PC-3 (cell line): ENCODE results near the gene VWA2. TPM values are rescaled to one million over a fixed set of nuclear protein-coding genes. Genes with fewer than 3 reads are reported as not detected.

Experiments used
- ATAC-seq: fragments of 200-7000 bp; cut with Tn5 transposase; 2 replicates; pipeline ENCODE4 v1.9.1; 2020; ENCODE audit warnings: mild to moderate bottlenecking, moderate library complexity
- BruUV-seq: library from RNA; stranded (reverse); fragments of 400-500 nt; replicated peaks from 2 replicates; lab custom pipeline; 2021; lab: Mats Ljungman, UMichigan
- CTCF ChIA-PET: fragments of 300-600 bp; sonication (Branson Sonifier 250); formaldehyde crosslinking; loops from one replicate; lab custom pipeline; 2022; ENCODE audit warnings: antibody characterized with exemption; lab: Charles Lee
- POLR2A ChIA-PET: fragments of 300-600 bp; sonication (Branson Sonifier 250); formaldehyde crosslinking; loops from one replicate; lab custom pipeline; 2022; ENCODE audit warnings: antibody characterized with exemption; ENCODE audit not compliant: unreplicated experiment; lab: Charles Lee
- DNase-seq: peaks from one replicate; pipeline ENCODE4 v3.0.0-alpha.2; 2015
- H2AFZ ChIP-seq: fragments of 300-600 bp; sonication (generic); 2 replicates; pipeline ENCODE4 v1.6.0; 2016; ENCODE audit warnings: antibody characterized with exemption, low read length
- H3F3A ChIP-seq: fragments of 300-600 bp; sonication (generic); one replicate; pipeline ENCODE4 v1.6.0; 2017; ENCODE audit warnings: antibody characterized with exemption, low read length, control low read depth, mild to moderate bottlenecking; ENCODE audit not compliant: unreplicated experiment
- H3K27ac ChIP-seq: fragments of 300-600 bp; sonication (generic); 2 replicates; pipeline ENCODE4 v1.5.1; 2016; ENCODE audit warnings: mild to moderate bottlenecking, low read length
- H3K27me3 ChIP-seq: fragments of 300-600 bp; sonication (generic); 2 replicates; pipeline ENCODE4 v1.6.1; 2016; ENCODE audit warnings: low read length, mixed read lengths
- H3K36me3 ChIP-seq: fragments of 300-600 bp; sonication (generic); 2 replicates; pipeline ENCODE4 v1.6.1; 2016; ENCODE audit warnings: low read depth, mixed run types, low read length, mixed read lengths
- H3K4me1 ChIP-seq: fragments of 300-600 bp; sonication (generic); 2 replicates; pipeline ENCODE4 v1.5.1; 2016; ENCODE audit warnings: low read length; ENCODE audit not compliant: insufficient read depth
- H3K4me2 ChIP-seq: fragments of 300-600 bp; sonication (generic); 2 replicates; pipeline ENCODE4 v1.6.0; 2016; ENCODE audit warnings: low read length
- H3K4me3 ChIP-seq: fragments of 300-600 bp; sonication (generic); 2 replicates; pipeline ENCODE4 v1.5.1; 2016; ENCODE audit warnings: mild to moderate bottlenecking, low read length, mixed read lengths
- H3K79me2 ChIP-seq: fragments of 300-600 bp; sonication (generic); 2 replicates; pipeline ENCODE4 v1.6.1; 2017; ENCODE audit warnings: low read length, mixed read lengths
- H3K9ac ChIP-seq: fragments of 300-600 bp; sonication (generic); 2 replicates; pipeline ENCODE4 v1.6.0; 2016; ENCODE audit warnings: mild to moderate bottlenecking, low read length
- H3K9me2 ChIP-seq: fragments of 300-600 bp; sonication (generic); replicated peaks from 2 replicates; pipeline ENCODE4 v1.6.1; 2016; ENCODE audit warnings: mixed run types, low read length, mixed read lengths
- H3K9me3 ChIP-seq: fragments of 300-600 bp; sonication (generic); 2 replicates; pipeline ENCODE4 v1.6.1; 2016; ENCODE audit warnings: low read length, mixed read lengths
- H4K20me1 ChIP-seq: fragments of 300-600 bp; sonication (generic); 2 replicates; pipeline ENCODE4 v1.6.1; 2016; ENCODE audit warnings: low read length, mixed read lengths
- EZH2 ChIP-seq: fragments of 300-600 bp; sonication (generic); IDR thresholded peaks from one replicate; pipeline ENCODE4 v1.6.1; 2017; ENCODE audit warnings: antibody characterized with exemption, mild to moderate bottlenecking, low read length; ENCODE audit not compliant: unreplicated experiment
- EZH2phosphoT487 ChIP-seq: fragments of 300-600 bp; sonication (generic); IDR thresholded peaks from 2 replicates; pipeline ENCODE4 v1.6.1; 2018; ENCODE audit warnings: mild to moderate bottlenecking, antibody characterized with exemption, low read length, borderline replicate concordance
- intact Hi-C: fragments of 100-400 bp; cut with micrococcal nuclease; formaldehyde crosslinking; loops from 2 replicates; pipeline ENCODE4 v1.9.0; 2023
- total RNA-seq: library from RNA; depleted of rRNA; stranded (reverse); fragments of >200 nt; gene quantifications from 2 replicates; pipeline ENCODE4 v1.2.3, GENCODE V29; 2014
- TF ChIP-seq, protein P1 (sequence below): fragments of 300-600 bp; sonication (generic); conservative IDR thresholded peaks from 2 replicates; pipeline ENCODE4 v1.5.1; 2017; ENCODE audit warnings: antibody characterized with exemption, low read depth, mild to moderate bottlenecking, low read length

The VWA2 gene
- total RNA-seq, 1 experiment from 2014 or later: not detected

- no peak for ATAC-seq
Observed at GRCh38 chr10:114319406-114320248, 80.6 kb downstream of the VWA2 start.

DNA sequence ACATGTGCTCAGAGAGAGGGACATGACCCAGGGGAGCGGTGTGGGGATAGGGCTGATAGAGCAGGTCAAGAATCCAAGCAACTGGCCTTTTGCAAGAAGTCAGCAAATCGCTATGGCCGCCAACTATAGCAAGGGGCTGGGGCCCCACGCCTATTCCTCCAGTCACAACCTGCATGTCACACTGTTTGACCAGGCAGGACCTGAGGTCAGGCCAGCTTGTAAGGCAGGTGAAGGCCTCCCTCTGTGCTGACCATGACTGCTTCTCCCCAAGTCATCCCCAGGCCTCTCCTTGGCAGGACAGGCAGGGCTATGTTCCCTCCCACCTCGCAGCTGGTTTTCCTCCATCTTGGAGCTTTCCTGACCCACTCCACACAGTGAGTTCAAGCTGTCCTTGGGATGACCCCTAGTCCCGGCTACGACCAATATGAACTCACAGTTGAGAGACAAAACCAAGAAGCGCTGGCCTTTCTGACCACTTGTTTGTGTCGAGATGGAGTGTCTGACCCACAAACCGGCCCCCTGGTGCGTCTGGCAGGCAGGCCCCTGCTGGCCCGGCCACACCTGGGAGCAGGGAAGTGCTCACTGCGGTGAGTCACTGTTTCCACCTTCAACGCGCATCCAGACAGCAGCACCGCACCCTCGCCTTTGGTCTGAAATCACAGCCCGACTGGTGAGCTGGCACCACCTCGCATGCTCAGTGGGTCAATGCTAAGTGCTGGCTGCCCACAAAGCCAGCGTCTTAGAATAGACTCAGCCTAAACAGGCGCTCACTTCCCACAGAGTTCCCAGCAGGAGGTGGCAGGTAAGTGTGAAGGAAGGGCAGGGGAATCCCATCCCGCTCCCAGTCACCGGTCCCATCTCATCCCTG is 81.4 kb downstream of the VWA2 start:
- TF ChIP-seq EZH2phosphoT487 (no peak), EZH2 (no peak)
- TF ChIP-seq, protein P1, sequence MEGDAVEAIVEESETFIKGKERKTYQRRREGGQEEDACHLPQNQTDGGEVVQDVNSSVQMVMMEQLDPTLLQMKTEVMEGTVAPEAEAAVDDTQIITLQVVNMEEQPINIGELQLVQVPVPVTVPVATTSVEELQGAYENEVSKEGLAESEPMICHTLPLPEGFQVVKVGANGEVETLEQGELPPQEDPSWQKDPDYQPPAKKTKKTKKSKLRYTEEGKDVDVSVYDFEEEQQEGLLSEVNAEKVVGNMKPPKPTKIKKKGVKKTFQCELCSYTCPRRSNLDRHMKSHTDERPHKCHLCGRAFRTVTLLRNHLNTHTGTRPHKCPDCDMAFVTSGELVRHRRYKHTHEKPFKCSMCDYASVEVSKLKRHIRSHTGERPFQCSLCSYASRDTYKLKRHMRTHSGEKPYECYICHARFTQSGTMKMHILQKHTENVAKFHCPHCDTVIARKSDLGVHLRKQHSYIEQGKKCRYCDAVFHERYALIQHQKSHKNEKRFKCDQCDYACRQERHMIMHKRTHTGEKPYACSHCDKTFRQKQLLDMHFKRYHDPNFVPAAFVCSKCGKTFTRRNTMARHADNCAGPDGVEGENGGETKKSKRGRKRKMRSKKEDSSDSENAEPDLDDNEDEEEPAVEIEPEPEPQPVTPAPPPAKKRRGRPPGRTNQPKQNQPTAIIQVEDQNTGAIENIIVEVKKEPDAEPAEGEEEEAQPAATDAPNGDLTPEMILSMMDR: no peak
- no peaks in the 10 kb centered on the region for H3K9me3 ChIP-seq
- peaks cover 19% of the 10 kb centered on the region for H3K4me1 ChIP-seq
- intact Hi-C loops: no loop called here
- H3K9ac ChIP-seq: peak overlapping the region; percentile 20; the same call in 1 of the 2 replicates
- CTCF ChIA-PET: no interaction called here
- no peaks in the 10 kb centered on the region for H4K20me1 ChIP-seq
- ATAC-seq (peak; percentile 95), DNase-seq (peak; percentile 92)
- peak overlapping the region; percentile 63 for H3K27ac ChIP-seq
- no peaks in the 10 kb centered on the region for H3K79me2 ChIP-seq
- BruUV-seq: no TSS peak
- H3K4me3 ChIP-seq: no peak overlapping the region
- peak overlapping the region; percentile 67 for H3K4me2 ChIP-seq
- H2AFZ ChIP-seq: peak overlapping the region; percentile 65
- H3K9me2 ChIP-seq: no peaks in the 10 kb centered on the region
- H3F3A ChIP-seq: no peaks in the 10 kb centered on the region
- POLR2A ChIA-PET: no interaction called here
- no peaks in the 10 kb centered on the region for H3K36me3 ChIP-seq
- H3K27me3 ChIP-seq: no peaks in the 10 kb centered on the region

More at GRCh38 chr10:114319406-114320248, 80.6 kb downstream of the VWA2 start:
- Histone ChIP-seq H3K27me3 (no peaks in the 10 kb centered on the region), H3K4me3 (no peak overlapping the region), H3F3A (no peaks in the 10 kb centered on the region), H2AFZ (no peak overlapping the region; the same call in 1 of the 2 replicates), H3K9me3 (no peaks in the 10 kb centered on the region), H3K4me2 (peak overlapping the region; percentile 67; the same call in 1 of the 2 replicates), H3K36me3 (no peaks in the 10 kb centered on the region), H3K9me2 (no peaks in the 10 kb centered on the region), H3K4me1 (peaks cover 19% of the 10 kb centered on the region), H3K9ac (no peak overlapping the region), H4K20me1 (no peaks in the 10 kb centered on the region), H3K79me2 (no peaks in the 10 kb centered on the region), H3K27ac (peak overlapping the region; percentile 61)
- BruUV-seq: no TSS peak
- ChIA-PET POLR2A (no interaction called here), CTCF (no interaction called here)
- intact Hi-C loops: no loop called here
- TF ChIP-seq, protein P1: no peak
- TF ChIP-seq EZH2 (no peak), EZH2phosphoT487 (no peak)
- DNase-seq: no peak
